GM19023 (cell line): ENCODE data around the gene PRSS22.

Experiments used
- ATAC-seq: cut with Tn5 transposase; IDR thresholded peaks from one replicate; pipeline ENCODE4 v1.9.1; 2021; ENCODE audit warnings: mild to moderate bottlenecking, moderate library complexity; ENCODE audit not compliant: unreplicated experiment

The PRSS22 gene

DNA sequence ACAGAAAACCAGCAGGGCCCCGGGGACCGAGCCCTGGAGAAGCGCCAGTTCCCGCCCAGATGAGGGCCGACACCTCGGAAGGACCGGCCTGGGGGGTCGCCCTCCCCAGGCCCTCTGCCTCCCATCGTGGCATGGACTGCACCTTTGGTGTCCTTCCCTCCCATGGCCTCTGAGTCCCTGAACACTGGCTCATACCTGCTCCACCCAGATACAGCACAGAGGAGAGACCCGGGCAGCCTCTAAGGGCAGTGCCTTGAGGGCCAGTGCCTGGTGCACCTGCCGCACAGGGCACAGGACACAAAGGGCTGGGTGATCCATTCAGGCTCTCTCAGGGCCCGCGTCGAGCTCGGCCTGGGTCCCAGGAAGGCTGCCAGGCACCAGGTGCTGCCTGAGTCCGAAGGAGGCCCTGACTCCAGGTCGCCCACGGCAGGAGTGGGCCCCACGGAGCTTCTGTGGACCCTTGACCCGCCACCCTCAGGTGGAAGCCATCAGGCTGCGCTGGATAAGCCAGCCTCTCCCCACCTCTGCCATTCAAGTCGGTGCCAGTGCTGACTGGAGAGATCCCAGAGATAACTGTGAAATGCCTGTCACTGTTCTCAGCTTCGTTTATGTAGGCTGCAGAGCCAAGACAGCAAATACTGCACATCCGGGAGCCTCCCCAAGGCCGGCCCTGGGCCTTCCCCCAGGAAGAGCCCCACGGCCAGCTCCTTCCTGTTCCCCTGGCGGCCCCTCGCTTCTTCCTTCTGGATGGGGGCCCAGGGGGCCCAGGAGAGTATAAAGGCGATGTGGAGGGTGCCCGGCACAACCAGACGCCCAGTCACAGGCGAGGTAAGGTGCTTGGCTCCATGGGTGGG, 28.2 kb downstream of the PRSS22 start, which contains the start of gene ZG16B:
Gene ZG16B, plus strand, starts transcription at position 803 of the 854 bp plus-strand sequence. CDS start 139 bp downstream, outside the sequence.
- ATAC-seq, result no peak

DNA sequence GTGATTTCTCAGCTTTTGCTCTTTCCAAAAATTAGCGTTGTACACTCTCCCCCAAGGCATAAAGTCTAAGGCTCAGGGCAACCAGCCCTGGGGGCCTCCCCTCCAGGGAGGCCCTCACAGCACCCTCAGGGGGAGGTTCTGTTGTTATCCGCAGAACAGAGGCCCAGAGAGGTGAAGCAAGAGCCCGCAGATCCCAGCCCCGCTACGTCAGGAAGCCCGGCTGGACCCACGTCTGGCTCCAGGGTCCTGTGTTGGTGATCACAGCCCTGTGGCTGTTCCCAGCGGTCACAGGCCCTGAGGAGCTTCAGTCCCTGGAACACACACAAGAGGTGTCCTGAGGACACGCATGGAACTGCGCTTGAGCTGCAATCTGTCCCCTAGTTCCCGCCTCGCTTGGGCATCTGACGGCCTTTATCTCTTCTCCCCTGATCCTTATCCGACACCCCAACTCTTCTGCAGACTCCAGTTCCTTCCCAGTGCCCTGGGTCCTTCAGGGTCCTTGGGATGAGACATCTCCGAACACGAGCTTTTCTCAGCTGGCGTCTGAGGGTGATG, 29.0 kb downstream of the PRSS22 start:
- no peak for ATAC-seq

DNA sequence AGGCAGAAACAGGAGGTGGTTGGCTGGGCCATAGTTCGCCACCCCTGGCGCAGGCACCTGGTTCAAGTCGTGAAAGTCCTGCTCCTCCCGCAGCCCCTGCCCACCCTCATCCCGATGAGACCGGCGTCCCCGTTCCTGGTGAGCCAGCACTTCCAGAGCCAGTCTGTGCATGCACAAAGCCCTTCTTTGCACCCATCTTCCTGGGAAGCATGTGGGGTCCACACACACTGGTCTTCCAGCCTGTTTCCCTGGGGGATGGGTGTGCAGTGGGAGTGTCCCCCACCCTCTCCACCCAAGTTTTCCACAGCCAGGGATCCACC, 29.5 kb downstream of the PRSS22 start:
- no peak for ATAC-seq

DNA sequence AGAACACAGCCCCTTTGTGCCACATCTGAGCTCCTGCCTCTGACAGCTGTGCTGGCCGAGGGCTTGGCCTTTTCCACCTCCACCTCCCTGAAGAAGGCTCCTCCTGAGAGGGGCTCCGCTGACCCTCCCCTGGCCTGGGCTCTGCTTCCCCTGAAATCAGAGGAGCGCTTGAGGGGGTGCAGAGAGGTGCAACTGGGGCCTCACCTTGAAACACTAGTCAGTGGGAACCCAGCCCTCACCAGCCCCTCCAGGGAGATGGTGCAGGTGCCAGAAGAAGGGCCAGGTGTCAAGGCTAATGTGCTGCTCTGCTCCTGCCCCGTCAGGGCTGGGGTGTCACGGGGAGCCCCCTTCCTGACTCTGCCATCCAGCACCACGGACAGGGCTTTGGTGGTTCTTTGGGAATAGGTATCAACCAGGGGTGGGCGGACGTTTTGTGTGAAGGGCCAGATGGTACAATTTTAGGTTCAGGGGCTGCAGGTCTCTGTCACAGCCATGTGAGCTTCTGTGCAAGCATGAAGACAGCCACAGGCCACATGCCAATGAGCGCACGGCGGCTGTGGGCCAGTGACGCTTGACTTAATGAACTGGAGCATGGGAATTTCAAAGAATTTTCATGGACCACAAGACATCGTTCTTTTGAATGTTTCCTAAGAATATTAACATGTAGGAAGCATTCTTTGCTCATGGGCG, 30.0 kb downstream of the PRSS22 start:
- no peak for ATAC-seq

DNA sequence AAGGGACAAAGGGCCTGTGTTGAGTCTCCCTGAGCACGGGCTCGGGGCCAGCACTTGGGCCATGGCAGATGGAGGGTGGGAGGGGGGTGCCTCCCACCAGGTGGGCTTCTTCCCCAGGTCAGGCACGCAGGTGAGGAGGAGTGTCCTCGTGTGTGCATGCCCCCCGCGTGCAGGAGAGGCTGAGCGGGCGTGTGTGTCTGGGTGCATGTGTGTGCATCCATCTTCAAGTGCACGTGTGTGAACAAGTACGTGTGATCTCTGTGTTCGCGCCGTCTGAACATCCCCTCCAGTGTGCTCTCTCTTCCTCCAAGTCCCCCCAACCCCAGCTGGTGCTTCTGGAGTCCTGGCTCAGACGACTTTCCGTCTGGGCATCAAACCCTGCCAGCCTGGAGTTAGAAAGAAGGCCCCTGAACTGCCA, 30.6 kb downstream of the PRSS22 start:
- ATAC-seq, result no peak

DNA sequence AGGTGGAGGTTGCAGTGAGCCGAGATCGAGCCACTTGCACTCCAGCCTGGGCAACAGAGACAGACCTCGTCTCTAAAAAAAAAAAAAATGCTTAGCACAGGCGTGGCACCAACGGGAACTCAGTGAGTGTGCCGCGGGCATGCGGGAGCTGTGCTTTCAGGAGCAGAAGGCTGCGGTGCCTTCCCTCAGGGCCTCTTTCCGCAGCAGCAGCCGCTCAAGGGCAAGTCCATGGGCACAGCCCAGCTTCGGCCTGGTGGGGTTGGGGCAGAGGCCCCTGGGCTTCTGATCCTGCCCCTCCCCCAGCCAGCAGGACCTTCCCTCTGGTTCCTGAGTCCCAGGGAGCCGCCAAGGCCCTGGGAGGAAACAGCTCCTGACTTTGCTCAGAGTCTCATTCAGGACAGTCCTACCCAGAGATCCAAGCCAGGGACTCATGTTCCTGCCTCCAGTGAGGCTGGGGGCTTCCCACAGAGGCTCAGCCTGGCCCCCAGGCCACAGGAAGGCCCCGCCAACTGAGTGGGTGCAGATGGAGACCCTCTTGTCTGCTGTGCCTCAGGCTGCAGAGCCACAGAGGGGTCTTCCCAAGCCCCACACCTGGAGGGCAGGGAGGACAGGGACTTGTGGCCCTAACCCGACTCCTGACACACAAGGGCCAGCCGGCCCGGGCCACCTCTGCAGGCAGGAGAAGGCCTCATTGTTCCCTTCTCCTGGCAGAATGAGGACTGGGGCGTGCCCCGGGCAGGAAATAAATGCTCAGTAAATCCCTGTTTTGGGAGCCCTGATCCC, 31.2 kb downstream of the PRSS22 start:
- no peak for ATAC-seq

DNA sequence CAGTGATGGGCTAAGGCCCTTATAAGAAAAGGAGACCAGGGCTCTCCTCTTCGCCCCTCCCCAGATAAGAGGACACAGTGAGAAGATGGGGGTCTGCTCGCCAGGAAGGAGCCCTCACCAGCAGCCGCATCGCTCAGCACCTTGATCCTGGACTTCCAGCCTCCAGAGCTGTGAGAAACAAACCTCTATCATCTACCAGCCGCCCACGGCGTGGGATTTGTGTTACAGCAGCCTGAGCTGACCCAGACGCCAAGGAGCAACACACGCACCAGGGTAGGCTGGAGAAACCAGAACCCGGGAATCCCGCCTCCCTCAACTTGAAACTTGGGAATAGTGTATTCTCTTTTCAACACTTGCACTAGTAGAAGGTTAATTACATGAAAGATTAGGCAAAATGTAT, 32.1 kb downstream of the PRSS22 start:
- no peak for ATAC-seq

DNA sequence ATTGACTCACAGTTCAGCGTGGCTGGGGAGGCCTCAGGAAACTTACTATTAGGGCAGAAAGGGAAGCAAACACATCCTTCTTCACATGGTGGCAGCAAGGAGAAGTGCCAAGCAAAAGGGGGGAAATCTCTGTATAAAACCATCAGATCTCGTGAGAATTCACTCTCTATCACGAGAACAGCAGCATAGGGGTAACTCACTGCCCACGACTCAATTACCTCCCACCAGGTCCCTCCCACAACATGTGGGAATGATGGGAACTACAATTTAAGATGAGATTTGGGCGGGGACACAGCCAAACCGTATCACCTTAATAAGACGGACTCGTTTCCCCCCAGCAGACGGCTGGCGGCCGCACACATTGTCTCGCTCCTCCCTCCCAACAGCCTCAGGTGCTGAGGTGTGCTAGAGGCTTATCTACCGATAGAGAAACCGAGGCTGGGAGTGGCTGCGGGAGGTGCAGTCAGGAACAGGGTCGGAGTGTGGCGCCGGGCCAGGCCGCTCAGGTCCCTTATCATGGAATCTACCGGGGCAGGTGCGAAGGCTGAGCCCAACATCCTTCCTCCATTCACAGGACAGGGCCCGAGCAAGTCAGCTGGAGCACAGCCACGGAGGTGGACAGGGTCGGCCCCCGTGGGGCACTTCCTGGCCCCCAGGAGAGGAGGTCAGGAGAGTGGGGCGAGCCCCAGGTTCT, 32.8 kb downstream of the PRSS22 start:
- no peak for ATAC-seq

DNA sequence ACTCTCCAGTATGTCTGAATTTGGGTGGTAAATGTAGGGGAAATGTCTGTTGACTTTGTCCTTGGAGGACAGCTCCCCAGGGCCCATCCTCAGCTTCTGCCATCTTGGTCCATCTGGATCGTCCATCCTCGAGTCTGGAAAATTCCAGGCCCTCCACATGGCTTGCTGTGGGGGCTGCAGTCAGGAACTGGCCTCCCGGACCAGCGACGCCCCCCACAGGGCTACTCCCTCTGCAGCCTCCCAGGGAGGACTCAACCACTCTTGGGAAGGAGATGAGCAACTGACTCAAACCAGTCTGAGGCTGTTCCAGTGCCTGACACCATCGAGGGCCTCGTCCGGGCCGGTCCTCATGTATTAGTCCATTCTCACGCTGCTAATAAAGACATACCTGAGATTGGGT, 33.3 kb downstream of the PRSS22 start:
- ATAC-seq, result no peak

DNA sequence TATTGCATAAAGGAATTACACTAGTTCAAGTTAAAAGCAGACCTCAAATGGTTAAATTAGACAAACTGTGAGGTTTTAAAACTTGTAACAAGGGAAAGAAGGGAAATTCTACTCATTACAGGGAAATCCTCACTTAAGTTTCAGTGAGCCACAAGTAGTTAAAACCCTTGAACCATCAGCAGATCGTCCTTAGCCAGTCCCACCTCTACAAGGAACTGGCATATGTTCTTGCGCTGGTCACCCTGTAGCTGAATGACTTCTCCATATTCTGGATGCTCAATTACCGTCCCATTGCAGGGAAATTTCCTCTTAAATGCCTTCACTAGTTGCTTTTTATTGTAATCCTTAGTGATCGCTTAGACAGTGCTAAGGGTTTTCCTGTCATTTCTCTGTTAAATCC, 35.5 kb downstream of the PRSS22 start:
- no peak for ATAC-seq

DNA sequence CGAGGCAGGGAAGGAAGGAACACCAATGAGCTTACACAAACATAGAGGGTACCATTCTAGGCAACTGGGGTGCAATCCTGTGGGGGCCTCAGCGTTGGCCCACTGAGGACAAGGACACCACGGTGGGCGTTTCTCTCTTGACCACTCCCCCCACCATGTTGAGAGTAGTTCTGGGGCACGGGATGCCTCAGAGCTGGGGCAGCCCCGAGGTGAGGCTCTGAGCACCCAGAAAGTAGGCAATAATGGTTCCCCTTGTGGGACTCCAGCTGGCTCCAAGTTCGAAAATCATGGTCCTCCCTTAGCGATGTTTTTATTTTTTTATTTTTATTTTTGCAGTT, 35.8 kb downstream of the PRSS22 start:
- no peak for ATAC-seq

DNA sequence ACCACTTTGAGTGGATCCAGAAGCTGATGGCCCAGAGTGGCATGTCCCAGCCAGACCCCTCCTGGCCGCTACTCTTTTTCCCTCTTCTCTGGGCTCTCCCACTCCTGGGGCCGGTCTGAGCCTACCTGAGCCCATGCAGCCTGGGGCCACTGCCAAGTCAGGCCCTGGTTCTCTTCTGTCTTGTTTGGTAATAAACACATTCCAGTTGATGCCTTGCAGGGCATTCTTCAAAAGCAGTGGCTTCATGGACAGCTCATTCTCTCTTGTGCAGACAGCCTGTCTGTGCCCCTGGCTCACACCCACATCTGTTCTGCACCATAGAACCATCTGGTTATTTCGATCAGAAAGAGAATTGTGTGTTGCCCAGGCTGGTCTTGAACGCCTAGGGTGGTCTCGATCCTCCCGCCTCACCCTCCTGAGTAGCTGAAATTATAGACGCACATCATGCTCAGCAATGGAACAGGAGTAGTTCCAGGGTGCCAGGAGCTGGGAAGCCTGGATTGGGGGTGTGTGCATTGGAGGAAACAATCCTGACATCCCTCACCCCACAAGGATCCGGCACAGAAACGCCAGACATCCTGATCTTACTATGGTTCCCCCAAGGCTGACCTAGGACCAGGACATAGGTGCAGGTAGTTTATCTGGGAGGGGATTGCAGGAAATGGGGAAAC, 36.3 kb downstream of the PRSS22 start:
- no peak for ATAC-seq

DNA sequence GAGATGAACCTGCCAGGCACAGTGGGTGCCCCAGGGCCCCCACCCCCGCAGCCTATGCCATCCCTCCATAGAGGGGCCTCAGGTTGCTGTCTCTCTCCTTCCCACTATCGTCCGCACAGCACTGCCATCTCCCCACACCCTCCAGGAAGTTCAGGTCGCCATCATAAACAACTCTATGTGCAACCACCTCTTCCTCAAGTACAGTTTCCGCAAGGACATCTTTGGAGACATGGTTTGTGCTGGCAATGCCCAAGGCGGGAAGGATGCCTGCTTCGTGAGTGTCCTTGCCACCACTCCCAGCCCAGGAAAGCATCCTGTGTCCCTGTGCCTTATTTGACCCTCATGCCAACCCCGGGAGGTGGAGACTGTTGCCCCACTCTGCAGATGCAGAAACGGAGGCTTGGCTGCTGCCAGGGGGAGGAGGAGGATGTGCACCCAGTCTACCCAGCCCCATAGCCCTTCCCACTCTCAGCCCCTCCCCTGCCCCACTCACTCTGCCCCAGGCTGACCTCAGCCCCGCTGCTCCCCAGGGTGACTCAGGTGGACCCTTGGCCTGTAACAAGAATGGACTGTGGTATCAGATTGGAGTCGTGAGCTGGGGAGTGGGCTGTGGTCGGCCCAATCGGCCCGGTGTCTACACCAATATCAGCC, 37.0 kb downstream of the PRSS22 start:
- no peak for ATAC-seq

DNA sequence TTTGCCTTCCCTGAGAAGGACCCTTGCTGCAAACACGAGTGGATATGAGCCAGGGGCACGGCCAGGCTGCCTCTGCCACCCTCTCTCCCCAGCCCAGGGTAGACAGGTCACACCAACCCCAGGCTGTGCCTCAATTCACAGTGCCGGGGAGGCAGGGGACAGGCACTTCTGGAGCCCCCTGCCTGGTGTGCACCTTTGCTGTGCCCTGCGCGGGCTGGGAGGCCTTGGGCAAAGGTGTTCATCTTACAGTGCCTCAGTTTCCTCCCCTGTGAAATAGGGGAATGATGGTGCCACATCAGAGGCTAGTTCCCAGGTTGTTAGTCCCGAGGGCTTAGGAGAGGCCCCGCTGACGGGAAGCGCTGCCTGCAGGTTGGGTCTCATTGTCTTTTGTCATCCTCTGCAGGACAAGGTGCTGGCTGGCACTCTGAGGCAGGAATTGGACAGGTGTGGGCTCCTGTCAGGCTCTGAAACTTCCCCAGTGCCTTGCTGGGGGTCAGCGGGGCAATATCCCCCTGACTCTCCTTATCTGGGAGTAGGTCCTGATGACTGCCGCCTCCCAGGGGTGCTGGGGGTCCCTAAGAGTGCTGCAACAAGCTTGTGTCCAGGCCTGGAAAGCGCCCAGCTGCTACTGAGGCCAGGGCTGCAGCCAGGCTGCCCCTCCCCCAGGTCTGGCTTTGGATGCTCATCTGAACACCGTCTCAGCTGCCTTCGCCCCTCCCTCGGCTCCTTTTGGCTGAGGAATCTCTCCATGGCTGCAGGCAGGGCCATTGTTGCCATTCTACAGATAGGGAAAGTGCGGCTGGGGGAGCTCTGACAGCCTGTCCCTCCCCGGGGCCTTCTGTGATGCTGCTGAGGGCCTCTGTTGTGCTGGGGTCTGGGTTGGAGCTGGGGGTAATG, 37.8 kb downstream of the PRSS22 start:
- no peak for ATAC-seq

DNA sequence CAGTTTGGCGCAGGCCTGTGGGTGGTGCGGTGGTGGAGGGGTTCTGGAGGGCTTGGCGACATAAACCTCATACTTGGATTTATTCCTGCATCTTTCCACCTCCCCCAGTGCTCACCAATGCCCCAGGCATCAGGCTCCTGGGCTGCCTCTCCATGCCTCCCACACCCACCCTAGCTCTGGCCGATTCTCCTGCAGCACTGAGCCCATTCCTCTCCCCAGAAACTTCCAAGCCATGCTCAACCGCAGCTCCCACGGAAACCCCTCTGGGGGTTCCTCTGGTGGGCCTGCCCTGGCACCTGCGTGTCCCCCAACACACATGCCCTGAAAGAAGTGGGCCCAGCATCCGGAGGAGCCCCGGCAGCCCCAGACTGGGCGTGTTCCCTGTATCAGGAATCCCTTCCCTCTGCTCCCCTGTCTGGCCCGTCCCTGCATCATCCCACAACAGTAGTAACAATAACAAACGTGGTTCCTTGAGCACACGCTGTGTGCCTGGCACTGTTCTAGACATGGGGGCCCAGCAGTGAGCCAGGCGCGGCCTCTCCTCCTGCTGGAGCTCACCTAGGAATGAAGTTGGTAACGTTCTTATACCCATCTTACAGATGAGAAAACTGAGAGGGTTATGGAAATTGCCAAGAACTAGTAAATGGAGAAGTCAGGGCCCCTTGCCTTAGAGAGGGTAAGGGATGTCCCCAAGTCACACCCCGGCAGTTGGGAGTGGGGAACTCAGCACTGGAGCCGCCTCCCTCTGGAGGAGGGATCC, 38.6 kb downstream of the PRSS22 start:
- ATAC-seq, result no peak

DNA sequence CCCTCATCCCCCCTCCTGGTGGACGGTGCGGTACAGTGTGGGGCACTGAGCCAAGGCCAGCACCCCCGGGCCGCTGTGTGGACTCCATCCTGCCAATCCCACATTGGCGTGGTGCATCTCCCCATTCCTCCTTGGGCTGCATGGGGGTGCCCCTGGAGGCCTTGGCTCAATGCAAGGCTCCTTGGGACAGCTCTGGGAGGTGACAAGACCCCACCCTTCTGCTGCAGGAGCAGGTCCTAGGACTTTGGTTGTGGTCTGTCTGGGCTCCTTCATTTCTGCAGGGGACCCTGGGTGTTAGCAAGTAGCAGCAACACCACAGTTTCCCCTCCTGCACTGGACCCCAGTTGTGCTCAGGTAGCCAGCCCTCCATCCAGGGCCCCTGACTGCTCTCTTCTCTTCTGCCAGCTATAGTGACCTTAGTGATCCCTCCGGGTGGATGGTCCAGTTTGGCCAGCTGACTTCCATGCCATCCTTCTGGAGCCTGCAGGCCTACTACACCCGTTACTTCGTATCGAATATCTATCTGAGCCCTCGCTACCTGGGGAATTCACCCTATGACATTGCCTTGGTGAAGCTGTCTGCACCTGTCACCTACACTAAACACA, 39.6 kb downstream of the PRSS22 start:
- no peak for ATAC-seq

DNA sequence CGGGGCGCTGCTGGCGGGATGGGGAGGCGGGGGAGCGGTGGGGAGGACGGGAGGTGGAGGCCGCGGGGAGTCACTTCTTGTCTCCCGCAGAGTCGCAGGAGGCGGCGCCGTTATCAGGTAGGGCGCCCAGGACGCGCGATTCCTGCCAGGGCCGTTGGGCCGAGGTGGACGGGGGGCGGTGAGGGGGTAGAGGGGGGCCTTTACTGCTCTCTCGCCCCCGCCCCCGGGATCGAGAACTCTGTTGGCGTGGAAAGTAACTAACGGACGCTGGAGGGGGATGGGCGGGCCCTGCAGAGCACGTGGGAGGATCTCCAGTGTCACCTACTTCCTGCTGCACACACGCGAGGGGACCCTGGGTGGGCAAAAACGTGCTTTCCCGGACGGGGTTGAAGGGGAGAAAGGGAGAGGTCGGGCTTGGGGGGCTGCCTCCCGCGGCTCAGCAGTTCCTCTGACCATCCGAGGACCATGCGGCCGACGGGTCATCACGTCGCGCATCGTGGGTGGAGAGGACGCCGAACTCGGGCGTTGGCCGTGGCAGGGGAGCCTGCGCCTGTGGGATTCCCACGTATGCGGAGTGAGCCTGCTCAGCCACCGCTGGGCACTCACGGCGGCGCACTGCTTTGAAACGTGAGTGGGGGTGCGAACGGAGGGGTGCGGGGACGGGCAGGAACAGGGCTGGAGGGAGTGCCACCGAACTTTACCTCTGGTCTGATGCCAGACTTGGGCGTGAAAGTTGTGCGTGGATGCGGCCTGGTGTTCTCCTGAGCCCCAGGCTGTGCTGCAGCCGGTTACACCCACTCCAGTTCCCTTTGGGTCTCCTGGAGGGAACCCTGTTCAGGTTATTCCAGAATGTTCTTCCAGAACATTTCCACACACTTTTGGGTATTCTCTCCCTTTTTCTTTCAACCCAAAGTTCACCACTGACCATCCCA, 40.4 kb downstream of the PRSS22 start:
- no peak for ATAC-seq
